Eye (tissue), 1 donor: Measurements from ENCODE around the gene PAM.

Experiments used
- DNase-seq: peaks from one replicate; pipeline ENCODE4 v3.0.0-alpha.2; 2015

Gene PAM

GRCh38 chr5:102782217-102782872 lies 27.2 kb downstream of the PAM start:
- no peak for DNase-seq

GRCh38 chr5:102787134-102787533 lies 32.0 kb downstream of the PAM start:
- DNase-seq = no peak

GRCh38 chr5:102788788-102789187 lies 33.7 kb downstream of the PAM start:
- DNase-seq = no peak

GRCh38 chr5:102789469-102789868 lies 34.4 kb downstream of the PAM start:
- no peak for DNase-seq

- no peak for DNase-seq
These were observed 35.6 kb downstream of the PAM start for GRCh38 chr5:102790748-102791147.

- DNase-seq = no peak
These were observed 37.6 kb downstream of the PAM start for GRCh38 chr5:102792705-102793104.

GRCh38 chr5:102794047-102794446 lies 38.9 kb downstream of the PAM start:
- no peak for DNase-seq

- no peak for DNase-seq
These were observed 39.7 kb downstream of the PAM start for GRCh38 chr5:102794677-102795331.

GRCh38 chr5:102795526-102795925 lies 40.4 kb downstream of the PAM start:
- no peak for DNase-seq

GRCh38 chr5:102796009-102796408 lies 40.9 kb downstream of the PAM start:
- no peak for DNase-seq

GRCh38 chr5:102796498-102796897 lies 41.4 kb downstream of the PAM start:
- no peak for DNase-seq

GRCh38 chr5:102797322-102797884 lies 42.3 kb downstream of the PAM start:
- no peak for DNase-seq

GRCh38 chr5:102798104-102798785 lies 43.1 kb downstream of the PAM start:
- no peak for DNase-seq

GRCh38 chr5:102799017-102799416 lies 43.9 kb downstream of the PAM start:
- no peak for DNase-seq

- peak; percentile 76 for DNase-seq
These were observed 45.3 kb downstream of the PAM start for GRCh38 chr5:102800427-102800826.

GRCh38 chr5:102801371-102801770 lies 46.3 kb downstream of the PAM start:
- DNase-seq = peak; percentile 48

- no peak for DNase-seq
These were observed 47.8 kb downstream of the PAM start for GRCh38 chr5:102802708-102803458.

- DNase-seq = peak; percentile 64
These were observed 52.9 kb downstream of the PAM start for GRCh38 chr5:102807878-102808502.

GRCh38 chr5:102809033-102809432 lies 53.9 kb downstream of the PAM start:
- no peak for DNase-seq

GRCh38 chr5:102811972-102812371 lies 56.9 kb downstream of the PAM start:
- DNase-seq = no peak

- no peak for DNase-seq
These were observed 58.6 kb downstream of the PAM start for GRCh38 chr5:102813740-102814139.

GRCh38 chr5:102815084-102815483 lies 60.0 kb downstream of the PAM start:
- DNase-seq = no peak
